Upper lobe of left lung (tissue), 4 donors: ENCODE data around the gene ERG.

Experiments
- EP300 ChIP-seq, 4 donors: sonication (generic); formaldehyde crosslinking; IDR thresholded peaks; one replicate each; pipeline ENCODE4 v1.5.1; 2017; ENCODE audit warnings: antibody characterized with exemption in 4 of 4, control low read depth in 2 of 4
- POLR2A ChIP-seq, 4 donors: fragments of 450-650 bp; IDR thresholded peaks; one replicate each; pipeline ENCODE4 v1.5.1; 2016 to 2017; ENCODE audit warnings: antibody characterized with exemption in 4 of 4, mild to moderate bottlenecking in 2 of 4
- POLR2AphosphoS5 ChIP-seq, 2 donors: sonication (generic); formaldehyde crosslinking; IDR thresholded peaks; one replicate each; pipeline ENCODE4 v1.5.1; 2017; ENCODE audit warnings: antibody characterized with exemption in 2 of 2
- TF ChIP-seq, protein P1 (sequence below), 6 experiments: fragments of 450-650 bp in 4 of 6; fragments of 200-600 bp in 2 of 6; sonication (generic) in 2 of 6; IDR thresholded peaks; one replicate each; pipeline ENCODE4 v1.5.1; 2016 to 2019; ENCODE audit warnings: antibody characterized with exemption in 6 of 6

DNA sequence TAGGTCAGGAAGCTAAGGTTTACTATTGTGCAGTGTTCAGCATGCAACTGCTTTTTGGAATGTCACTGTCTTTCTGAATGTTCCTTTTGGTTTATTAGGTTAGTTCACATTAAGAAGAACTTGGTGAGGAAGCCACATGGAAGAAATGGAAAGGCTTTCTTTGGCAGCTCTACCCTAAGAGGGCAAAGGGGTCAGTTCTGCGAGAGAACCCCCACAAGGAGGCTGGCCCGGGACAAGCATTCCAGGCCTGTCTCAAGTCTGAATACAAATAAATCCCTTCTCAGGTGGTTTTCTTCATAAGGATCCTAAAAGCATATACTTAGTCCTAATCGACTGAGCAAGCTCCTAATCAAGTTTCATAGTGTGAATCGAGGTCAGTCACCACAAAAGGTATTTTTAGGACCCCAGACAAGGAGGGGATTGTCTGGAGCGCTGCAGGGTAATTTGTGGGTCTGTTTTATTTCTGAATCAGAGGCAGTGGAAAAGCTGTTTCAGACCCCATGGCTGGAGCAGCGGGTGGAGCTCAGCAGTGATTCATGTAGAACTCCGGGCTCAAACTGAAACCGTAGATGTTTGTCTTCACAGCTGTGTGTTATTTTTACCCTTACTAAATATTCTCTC lies 63.3 kb downstream of the ERG start:
- TF ChIP-seq POLR2A (IDR thresholded peaks at IDR 0.05), result no peak
- TF ChIP-seq, protein P1, sequence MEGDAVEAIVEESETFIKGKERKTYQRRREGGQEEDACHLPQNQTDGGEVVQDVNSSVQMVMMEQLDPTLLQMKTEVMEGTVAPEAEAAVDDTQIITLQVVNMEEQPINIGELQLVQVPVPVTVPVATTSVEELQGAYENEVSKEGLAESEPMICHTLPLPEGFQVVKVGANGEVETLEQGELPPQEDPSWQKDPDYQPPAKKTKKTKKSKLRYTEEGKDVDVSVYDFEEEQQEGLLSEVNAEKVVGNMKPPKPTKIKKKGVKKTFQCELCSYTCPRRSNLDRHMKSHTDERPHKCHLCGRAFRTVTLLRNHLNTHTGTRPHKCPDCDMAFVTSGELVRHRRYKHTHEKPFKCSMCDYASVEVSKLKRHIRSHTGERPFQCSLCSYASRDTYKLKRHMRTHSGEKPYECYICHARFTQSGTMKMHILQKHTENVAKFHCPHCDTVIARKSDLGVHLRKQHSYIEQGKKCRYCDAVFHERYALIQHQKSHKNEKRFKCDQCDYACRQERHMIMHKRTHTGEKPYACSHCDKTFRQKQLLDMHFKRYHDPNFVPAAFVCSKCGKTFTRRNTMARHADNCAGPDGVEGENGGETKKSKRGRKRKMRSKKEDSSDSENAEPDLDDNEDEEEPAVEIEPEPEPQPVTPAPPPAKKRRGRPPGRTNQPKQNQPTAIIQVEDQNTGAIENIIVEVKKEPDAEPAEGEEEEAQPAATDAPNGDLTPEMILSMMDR (IDR thresholded peaks at IDR 0.05), result no peak
- no peak for TF ChIP-seq EP300 (IDR thresholded peaks at IDR 0.05)
- TF ChIP-seq POLR2AphosphoS5 (IDR thresholded peaks at IDR 0.05), result no peak
